CD4-positive, alpha-beta T cell treated with Interleukin-4 for 4 hours (primary cell): ENCODE results near the gene XRN2.
"Not testable (repeated sequence)": the region's sequence is repeated elsewhere in the genome, so short reads cannot be mapped to it uniquely, and the experiment has no call there.

Source experiments
- DNase-seq: peaks from one replicate; pipeline ENCODE4 v3.0.0-alpha.2; 2020

Gene XRN2

DNA sequence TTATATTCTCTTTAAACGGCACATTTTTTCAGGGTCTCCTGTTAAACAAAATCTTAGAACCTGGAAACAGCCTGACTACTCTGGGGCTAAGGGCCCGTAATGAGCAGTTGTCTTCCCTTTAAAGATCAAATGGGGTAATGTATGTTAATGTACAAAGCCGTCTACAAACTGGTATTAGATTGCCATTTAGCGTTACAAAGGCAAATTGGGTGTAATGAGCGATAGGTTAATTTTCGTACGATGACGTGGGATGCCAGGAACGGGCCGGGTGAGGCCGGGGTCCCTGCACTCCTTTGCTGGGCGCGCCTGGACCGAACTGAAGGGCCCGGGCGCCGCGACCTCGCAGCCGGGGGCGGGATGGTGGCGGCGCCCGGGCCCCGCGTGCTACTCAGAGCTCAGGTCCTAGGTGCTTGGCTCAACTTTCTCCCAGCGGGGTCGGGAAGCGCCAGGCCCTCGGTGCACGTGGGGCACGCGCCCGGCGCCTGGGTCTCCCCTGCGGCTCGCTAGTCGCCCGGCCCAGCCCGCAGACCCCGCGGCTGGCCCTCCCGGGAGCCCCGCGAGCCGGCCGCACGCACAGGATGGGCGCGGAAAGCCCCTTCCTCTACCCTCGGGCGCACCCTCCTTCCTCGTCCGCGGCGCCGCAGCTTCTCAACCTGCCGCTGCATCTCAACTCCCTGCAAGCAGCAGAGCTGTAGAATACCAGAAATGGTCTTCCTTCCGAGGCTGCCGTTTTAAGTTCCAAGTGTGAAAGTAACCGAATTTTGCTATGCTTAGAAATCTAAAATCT is 88.2 kb downstream of the XRN2 start:
- DNase-seq = no peak

DNA sequence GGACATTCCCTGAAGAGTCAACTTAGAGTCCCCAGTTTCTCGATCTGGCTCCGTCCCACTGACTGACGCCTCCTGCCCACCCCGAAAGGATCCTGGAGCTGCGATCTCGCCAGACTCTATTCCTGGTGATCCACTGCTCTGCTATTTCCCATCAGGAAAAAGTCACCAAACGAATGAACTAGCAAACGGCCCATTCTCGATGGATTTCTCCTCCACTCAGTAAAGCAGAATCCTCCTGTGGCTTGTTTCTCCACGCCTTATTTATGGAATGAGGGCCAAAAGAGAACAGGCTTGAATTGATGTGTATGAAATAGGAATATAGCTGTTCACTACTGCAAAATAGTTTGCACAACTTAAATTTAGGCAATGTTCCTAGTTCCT is 88.8 kb downstream of the XRN2 start:
- DNase-seq = no peak

- no peak for DNase-seq
Observed at GRCh38 chr20:21393166-21393565, 90.0 kb downstream of the XRN2 start.

GRCh38 chr20:21393816-21394519 is 90.8 kb downstream of the XRN2 start:
- DNase-seq = no peak

GRCh38 chr20:21394551-21394950 is 91.4 kb downstream of the XRN2 start:
- DNase-seq = no peak

DNA sequence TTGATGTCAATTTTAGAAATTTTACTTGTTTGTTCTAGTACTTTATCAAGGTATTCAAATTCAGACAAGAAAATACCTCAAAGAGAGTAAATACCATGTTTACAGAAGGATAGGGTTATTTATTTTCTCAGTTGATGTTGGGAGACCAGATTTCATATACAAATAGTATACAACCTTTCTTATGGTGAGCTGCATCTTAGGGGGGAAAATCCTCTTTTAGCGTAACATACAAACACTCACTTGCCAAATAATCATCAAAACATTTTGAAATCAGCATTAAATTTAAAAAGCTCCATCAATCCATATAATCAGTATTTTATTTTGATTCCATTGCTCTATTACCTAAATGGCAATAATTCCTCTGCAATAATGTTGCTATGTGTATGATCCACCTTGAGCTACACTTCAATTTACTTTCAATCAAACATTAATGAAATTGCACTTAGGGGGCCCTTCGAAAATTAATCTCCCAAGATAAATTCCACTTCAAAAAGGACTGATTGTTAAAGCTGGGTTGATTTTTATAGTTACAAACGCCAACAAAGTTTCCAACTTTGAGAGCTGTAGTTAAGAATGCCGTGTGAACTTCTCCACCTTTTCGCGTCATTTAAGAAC is 92.0 kb downstream of the XRN2 start:
- DNase-seq = no peak

DNA sequence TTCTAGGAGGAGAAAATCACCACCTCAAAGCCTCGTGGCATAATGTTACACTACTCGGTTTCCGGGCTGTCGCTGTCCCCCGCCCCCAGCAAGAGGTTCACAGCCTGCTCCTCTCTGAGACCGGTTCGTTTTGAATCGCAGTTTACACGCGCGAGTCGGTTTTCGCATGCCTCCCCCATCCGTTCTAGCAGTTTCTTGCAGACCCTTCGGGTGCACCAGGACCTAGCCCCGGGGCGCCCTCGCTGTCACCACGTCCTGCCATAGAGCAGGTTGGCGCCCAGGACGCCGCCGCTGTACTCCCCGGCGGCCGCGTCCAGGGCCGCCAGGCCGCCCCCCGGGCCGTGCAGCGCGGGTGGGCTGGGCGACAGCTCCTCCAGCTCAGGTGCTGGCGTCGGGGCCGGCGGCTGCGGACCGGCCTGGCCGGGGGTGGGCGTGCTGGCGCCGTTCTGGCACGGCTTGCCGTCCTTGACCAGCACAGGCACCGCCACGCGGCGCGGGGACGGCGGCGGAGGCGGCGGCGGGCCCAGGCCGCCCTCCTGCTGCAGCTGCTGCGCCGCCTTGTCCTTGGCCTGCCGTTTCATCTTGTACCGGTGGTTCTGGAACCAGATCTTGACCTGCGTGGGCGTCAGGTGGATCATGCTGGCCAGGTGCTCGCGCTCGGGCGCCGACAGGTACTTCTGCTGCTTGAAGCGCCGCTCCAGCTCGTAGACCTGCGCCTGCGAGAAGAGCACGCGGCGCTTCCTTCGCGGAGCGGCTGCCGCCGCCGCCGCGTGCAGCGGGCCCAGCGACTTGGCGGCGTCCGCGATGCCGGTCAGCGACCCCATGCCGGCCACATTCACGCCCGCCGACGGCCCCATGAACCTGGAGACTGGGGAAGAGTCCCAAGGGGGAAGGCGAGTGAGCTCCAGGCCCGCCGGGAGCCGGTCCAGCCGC is 92.8 kb downstream of the XRN2 start:
- DNase-seq = peak; percentile 11

- no peak for DNase-seq
Observed at GRCh38 chr20:21396599-21397340, 93.6 kb downstream of the XRN2 start.

- DNase-seq = no peak
Observed at GRCh38 chr20:21397341-21398108, 94.4 kb downstream of the XRN2 start, which contains the start of gene NKX2-4. Gene NKX2-4, minus strand, starts transcription at chr20:21397526. Its CDS starts 127 bp downstream, at chr20:21397399.

- DNase-seq = no peak
Observed at GRCh38 chr20:21398109-21399004, 95.2 kb downstream of the XRN2 start.

GRCh38 chr20:21399005-21399475 is 95.9 kb downstream of the XRN2 start:
- DNase-seq = no peak

GRCh38 chr20:21411725-21412124 is 108.6 kb downstream of the XRN2 start:
- no peak for DNase-seq

DNA sequence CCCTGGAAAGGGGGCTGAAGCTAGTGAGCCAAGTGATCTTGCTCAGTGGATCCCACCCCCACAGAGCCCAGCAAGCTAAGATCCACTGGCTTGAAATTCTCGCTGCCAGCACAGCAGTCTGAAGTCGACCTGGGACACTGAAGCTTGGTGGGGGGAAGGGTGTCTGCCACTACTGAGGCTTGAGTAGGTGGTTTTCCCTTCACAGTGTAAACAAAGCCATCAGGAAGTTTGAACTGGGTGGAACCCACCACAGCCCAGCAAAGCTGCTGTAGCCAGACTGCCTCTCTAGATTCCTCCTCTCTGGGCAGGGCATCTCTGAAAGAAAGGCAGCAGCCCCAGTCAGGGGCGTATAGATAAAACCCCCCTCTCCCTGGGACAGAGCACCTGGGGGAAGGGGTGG is 110.9 kb downstream of the XRN2 start:
- not testable (repeated sequence) for DNase-seq

DNA sequence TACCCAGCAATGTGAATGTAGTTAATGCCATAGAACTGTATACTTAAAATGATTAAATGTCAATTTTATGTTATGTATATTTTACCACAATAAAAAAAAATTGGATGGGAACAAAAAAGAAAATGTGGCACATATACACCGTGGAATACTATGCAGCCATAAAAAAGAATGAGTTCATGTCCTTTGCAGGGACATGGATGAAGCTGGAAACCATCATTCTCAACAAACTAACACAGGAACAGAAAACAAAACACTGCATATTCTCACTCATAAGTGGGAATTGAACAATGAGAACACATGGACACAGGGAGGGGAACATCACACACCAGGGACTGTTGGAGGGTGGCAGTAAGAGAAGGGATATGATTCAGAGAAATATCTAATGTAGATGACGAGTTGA is 116.0 kb downstream of the XRN2 start:
- DNase-seq = not testable (repeated sequence)

DNA sequence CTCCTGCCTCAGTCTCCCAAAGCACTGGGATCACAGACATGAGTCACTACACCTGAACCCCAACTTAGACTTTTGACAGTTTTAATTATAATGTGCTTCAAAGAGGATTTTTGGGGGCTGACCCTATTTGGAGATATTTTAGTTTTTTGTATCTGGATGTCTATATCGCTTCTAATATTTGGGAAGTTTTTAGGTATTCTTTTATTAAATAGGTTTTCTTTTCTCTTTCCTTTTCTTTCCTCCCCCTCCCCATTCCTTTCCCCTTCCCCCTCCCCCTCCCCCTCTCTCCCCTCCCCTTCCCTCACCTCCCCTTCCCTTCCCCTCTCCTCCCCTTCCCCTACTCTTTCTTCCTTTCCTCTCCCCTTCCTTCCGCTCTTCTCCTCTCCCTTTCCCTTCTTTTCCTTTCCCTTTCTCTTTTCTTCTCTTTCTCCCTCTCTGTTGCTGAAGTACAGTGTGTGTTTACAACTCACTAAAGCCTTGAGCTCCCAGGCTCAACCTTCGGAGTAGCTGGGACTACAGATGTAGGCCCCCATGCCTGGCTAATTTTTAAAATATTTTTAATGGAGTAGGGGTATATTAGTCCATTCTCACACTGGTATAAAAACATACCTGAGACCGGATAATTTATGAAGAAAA is 118.6 kb downstream of the XRN2 start:
- no peak for DNase-seq

- DNase-seq = not testable (repeated sequence)
Observed at GRCh38 chr20:21423712-21424111, 120.6 kb downstream of the XRN2 start.

DNA sequence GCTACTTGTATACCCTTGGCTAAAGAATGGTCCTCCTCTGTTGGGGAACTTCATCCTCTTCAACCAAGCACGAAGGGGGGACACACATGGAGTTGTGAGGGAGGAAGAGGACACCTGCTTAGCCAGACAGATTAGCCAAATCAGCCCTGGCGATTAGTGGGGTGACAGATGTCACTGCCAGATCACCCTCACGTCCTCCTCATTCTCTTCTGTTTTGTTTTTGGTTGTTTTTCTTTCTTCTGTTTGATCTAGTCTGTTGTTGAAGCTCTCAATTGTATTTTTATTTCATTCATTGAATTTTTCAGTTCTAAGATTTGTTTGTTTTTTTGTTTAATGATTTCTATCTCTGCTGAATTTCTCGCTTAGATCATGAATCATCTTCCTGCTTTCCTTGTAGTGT is 121.7 kb downstream of the XRN2 start:
- DNase-seq = no peak

- no peak for DNase-seq
Observed at GRCh38 chr20:21430020-21430419, 126.9 kb downstream of the XRN2 start.

DNA sequence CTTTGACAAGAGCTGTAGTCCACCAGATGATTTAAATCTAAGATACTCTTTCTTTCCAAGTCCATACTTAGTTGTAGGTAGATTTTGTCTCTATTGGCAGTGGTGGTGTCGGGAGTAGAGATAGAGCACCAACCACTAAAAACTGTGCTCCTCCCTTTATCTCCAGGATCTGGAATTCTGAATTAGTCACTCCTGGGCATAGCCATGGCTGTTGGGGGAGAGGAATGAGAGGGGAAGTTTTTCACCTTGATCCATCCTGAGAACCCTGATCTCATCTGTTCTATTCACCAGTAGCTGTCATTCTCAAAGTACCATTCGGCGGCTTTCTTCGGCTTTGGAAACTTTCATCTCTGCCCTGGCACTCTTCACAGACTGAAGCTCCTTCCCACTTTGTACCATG is 129.8 kb downstream of the XRN2 start:
- no peak for DNase-seq
